Endothelial cell of umbilical vein (primary cell): ENCODE measurements around the gene EHMT1.

ENCODE experiments used
- EZH2 ChIP-seq: IDR thresholded peaks from 2 replicates; pipeline ENCODE4 v1.6.1; 2012; ENCODE audit warnings: borderline replicate concordance, low read depth, mild to moderate bottlenecking, moderate library complexity, low read length, inconsistent platforms; ENCODE audit not compliant: severe bottlenecking
- FOS ChIP-seq: IDR thresholded peaks from 2 replicates; pipeline ENCODE4 v1.6.1; 2011; ENCODE audit warnings: mild to moderate bottlenecking, low read length, moderate library complexity, borderline replicate concordance; ENCODE audit not compliant: insufficient read depth
- JUN ChIP-seq: IDR thresholded peaks from 2 replicates; pipeline ENCODE4 v1.6.1; 2011; ENCODE audit warnings: borderline replicate concordance, low read depth; ENCODE audit not compliant: insufficient read length, insufficient read depth
- MAX ChIP-seq: IDR thresholded peaks from 2 replicates; pipeline ENCODE4 v1.6.1; 2011; ENCODE audit not compliant: insufficient read depth, insufficient read length
- POLR2A ChIP-seq: IDR thresholded peaks from 2 replicates; pipeline ENCODE4 v1.6.1; 2012; ENCODE audit warnings: low read depth, mild to moderate bottlenecking, control low read depth, low read length
- POLR2AphosphoS5 ChIP-seq: IDR thresholded peaks from 2 replicates; pipeline ENCODE4 v1.6.1; 2012; ENCODE audit warnings: low read depth, mild to moderate bottlenecking, control low read depth, low read length, moderate library complexity; ENCODE audit not compliant: insufficient read depth
- TF ChIP-seq, protein P1 (sequence below), 2 donors: IDR thresholded peaks; 1 replicate in 1 of 2; 2 replicates in 1 of 2; pipeline ENCODE4 v1.5.1; 2011; ENCODE audit warnings: low read length in 2 of 2, mild to moderate bottlenecking in 2 of 2, moderate library complexity in 2 of 2, control low read depth in 1 of 2, inconsistent platforms in 1 of 2, low read depth in 1 of 2; ENCODE audit not compliant: insufficient read depth in 1 of 2; ENCODE audit errors: extremely low read depth in 1 of 2

GRCh38 chr9:137791947-137792346 lies 173.1 kb downstream of the EHMT1 start:
- no peak for TF ChIP-seq MAX
- TF ChIP-seq, protein P1, sequence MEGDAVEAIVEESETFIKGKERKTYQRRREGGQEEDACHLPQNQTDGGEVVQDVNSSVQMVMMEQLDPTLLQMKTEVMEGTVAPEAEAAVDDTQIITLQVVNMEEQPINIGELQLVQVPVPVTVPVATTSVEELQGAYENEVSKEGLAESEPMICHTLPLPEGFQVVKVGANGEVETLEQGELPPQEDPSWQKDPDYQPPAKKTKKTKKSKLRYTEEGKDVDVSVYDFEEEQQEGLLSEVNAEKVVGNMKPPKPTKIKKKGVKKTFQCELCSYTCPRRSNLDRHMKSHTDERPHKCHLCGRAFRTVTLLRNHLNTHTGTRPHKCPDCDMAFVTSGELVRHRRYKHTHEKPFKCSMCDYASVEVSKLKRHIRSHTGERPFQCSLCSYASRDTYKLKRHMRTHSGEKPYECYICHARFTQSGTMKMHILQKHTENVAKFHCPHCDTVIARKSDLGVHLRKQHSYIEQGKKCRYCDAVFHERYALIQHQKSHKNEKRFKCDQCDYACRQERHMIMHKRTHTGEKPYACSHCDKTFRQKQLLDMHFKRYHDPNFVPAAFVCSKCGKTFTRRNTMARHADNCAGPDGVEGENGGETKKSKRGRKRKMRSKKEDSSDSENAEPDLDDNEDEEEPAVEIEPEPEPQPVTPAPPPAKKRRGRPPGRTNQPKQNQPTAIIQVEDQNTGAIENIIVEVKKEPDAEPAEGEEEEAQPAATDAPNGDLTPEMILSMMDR (IDR thresholded peaks at IDR 0.05; ENCODE audit: extremely low read depth in 1 of 2, insufficient read depth in 1 of 2, low read depth in 1 of 2, low read length in 2 of 2): no peak
- TF ChIP-seq POLR2AphosphoS5: no peak
- TF ChIP-seq POLR2A: no peak
- no peak for TF ChIP-seq JUN
- no peak for TF ChIP-seq EZH2
- TF ChIP-seq FOS: no peak
